Prostate gland (tissue), 2 donors: Measurements from ENCODE around the gene FYTTD1. TPM values are rescaled to one million over a fixed set of nuclear protein-coding genes. Genes with fewer than 3 reads are reported as not detected.
A peak's percentile ranks its signal among the peaks of the same experiment; 100 is the strongest.

ENCODE experiments used
- DNase-seq: peaks from one replicate; pipeline ENCODE4 v3.0.0-alpha.2; 2019; ENCODE audit warnings: low spot score
- H3K27ac ChIP-seq, 2 donors: fragments of 200-600 bp; sonication (generic); 2 replicates each; pipeline ENCODE4 v1.5.1; 2017 to 2019
- H3K27me3 ChIP-seq: fragments of 200-600 bp; sonication (generic); replicated peaks from 2 replicates; pipeline ENCODE4 v1.5.1; 2019; ENCODE audit not compliant: insufficient read depth
- H3K36me3 ChIP-seq, 2 donors: fragments of 200-600 bp; sonication (generic); 1 replicate in 1 of 2; 2 replicates in 1 of 2; pipeline versions ENCODE4 v1.5.1 to v1.8.1; 2017 to 2019
- H3K4me1 ChIP-seq: fragments of 200-600 bp; sonication (generic); replicated peaks from 2 replicates; pipeline ENCODE4 v1.5.1; 2019
- H3K4me3 ChIP-seq, 2 donors: fragments of 200-600 bp; sonication (generic); 2 replicates each; pipeline ENCODE4 v1.5.1; 2017 to 2019
- H3K9me3 ChIP-seq: fragments of 200-600 bp; sonication (generic); 2 replicates; pipeline ENCODE4 v1.5.1; 2017
- CTCF ChIP-seq, 4 experiments: fragments of 200-600 bp in 2 of 4; fragments of 450-650 bp in 2 of 4; sonication (generic) in 2 of 4; IDR thresholded peaks; 1 replicate in 3 of 4; 2 replicates in 1 of 4; pipeline ENCODE4 v1.5.1; 2016 to 2019; ENCODE audit warnings: antibody characterized with exemption in 4 of 4, mild to moderate bottlenecking in 2 of 4, moderate library complexity in 2 of 4
- POLR2A ChIP-seq: fragments of 450-650 bp; IDR thresholded peaks from one replicate; pipeline ENCODE4 v1.6.1; 2016; ENCODE audit warnings: antibody characterized with exemption, mild to moderate bottlenecking
- POLR2AphosphoS5 ChIP-seq: sonication (generic); formaldehyde crosslinking; IDR thresholded peaks from one replicate; pipeline ENCODE4 v1.6.1; 2017; ENCODE audit warnings: antibody characterized with exemption
- WGBS: methylation state at CpG from one replicate; pipeline ENCODE4 v1.1.5; 2018; 5-methylcytosine and 5-hydroxymethylcytosine counted together
- intact Hi-C: fragments of 100-400 bp; cut with DNase I; formaldehyde crosslinking; loops from one replicate; pipeline ENCODE4 v1.14.2; 2022
- total RNA-seq, 2 donors: library from RNA; depleted of rRNA; stranded (reverse); fragments of >200 nt; gene quantifications; one replicate each; pipeline ENCODE4 v1.1.0, GENCODE V29; 2016

Gene FYTTD1, protein sequence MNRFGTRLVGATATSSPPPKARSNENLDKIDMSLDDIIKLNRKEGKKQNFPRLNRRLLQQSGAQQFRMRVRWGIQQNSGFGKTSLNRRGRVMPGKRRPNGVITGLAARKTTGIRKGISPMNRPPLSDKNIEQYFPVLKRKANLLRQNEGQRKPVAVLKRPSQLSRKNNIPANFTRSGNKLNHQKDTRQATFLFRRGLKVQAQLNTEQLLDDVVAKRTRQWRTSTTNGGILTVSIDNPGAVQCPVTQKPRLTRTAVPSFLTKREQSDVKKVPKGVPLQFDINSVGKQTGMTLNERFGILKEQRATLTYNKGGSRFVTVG
- total RNA-seq, result 10 to 100 TPM; 27.7 to 69.5 TPM

DNA sequence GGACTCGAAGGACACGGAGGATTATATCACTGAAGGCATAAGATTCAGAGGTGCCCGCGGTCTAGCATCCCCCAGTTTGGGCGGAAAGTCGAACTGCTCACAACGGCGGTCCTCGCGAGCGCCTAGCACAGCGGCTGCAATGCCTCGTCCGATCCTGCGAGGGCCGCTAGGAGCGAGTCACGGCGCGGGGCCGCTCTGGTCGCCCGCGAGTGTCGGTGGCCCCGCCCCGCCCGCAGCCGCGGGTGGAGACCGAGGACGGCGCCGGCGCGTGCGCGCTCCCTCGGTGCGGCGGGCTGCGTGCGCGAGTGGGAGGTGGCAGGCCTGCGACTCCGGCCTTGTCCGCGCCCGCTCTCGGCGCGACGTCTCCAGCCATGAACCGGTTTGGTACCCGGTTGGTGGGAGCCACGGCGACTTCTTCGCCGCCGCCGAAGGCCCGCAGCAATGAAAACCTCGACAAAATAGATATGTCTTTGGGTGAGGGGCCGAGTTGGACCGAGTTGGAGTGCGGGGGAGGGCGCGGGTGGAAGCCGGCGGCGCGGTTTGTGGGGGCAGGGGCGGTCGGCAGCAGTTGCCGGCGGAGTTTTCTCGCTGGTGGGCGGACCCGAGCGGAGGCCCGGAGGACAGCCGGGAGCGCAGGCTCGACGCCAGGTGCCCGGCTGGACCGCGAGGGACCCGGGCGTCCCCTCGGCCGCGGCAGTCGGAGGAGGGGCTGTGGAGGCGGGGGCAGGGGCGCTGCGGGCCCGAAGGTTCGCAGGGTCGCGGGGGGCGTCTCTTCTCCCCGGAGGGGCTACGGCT is at the start of gene FYTTD1:
FYTTD1 (plus strand) TSS at position 283 of the 795 bp plus-strand sequence; CDS start at position 372, 89 bp downstream.
- DNase-seq, result peak; percentile 84
- peak; percentile 3 for TF ChIP-seq POLR2AphosphoS5
- TF ChIP-seq CTCF (IDR thresholded peaks at IDR 0.05), result peak; percentile 14 to 64 (median 44)
- peak; percentile 65 for TF ChIP-seq POLR2A
- Histone ChIP-seq H3K4me1 (peaks cover 7% of the 10 kb centered on the region), H3K27me3 (no peaks in the 10 kb centered on the region), H3K4me3 (peak within 1 kb of the TSS; percentile 65 to 81), H3K9me3 (no peaks in the 10 kb centered on the region), H3K27ac (peak within 1 kb of the TSS; percentile 92), H3K36me3 (no peaks in the 10 kb centered on the region)
- WGBS, result under 1% methylated on average over 63 of the region's 104 CpGs
- intact Hi-C loops, result loop anchor here (5.0 kb wide), 1 partner anchor 37 kb away; no protein-coding TSS in a partner anchor

- intact Hi-C loops, result no loop called here
- WGBS, result 93% methylated on average over 9 of the region's 9 CpGs
- no peak for DNase-seq
- peaks cover 0 to 31% of the 10 kb centered on the region in 2 donors for H3K36me3 ChIP-seq
- TF ChIP-seq CTCF (IDR thresholded peaks at IDR 0.05) (no peak), POLR2A (no peak), POLR2AphosphoS5 (no peak)
- H3K27ac ChIP-seq, result no peak overlapping the region
- no peak overlapping the region for H3K4me3 ChIP-seq
- H3K9me3 ChIP-seq, result no peaks in the 10 kb centered on the region
- no peaks in the 10 kb centered on the region for H3K4me1 ChIP-seq
- H3K27me3 ChIP-seq, result no peaks in the 10 kb centered on the region
These were observed 49.6 kb upstream of the FYTTD1 start for GRCh38 chr3:197700095-197700494.

DNA sequence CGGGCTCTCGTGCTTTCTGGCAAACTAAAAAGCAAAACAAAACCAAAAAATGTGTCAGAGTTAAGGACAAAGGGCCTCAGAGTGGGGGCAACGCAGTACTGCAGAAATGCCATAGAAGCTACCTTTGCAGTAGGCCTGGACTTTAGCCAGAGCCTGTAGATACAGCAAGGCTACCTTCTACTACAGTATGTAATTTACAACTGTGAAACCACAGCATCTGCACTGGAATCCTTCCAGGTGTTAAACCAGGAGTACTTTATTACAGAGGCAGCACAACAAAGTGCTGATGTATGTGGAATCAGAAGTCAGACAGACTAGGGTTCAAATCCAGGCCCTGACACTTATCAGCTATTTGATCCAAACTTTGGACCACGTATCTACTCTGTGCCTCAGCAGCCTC is 47.8 kb upstream of the FYTTD1 start:
- 93% methylated on average over 4 of the region's 4 CpGs for WGBS
- H3K4me3 ChIP-seq, result no peak overlapping the region
- DNase-seq, result no peak
- H3K36me3 ChIP-seq, result peaks cover 0 to 30% of the 10 kb centered on the region in 2 donors
- no peaks in the 10 kb centered on the region for H3K4me1 ChIP-seq
- H3K27ac ChIP-seq, result no peak overlapping the region
- intact Hi-C loops, result no loop called here
- H3K27me3 ChIP-seq, result no peaks in the 10 kb centered on the region
- no peak for TF ChIP-seq POLR2AphosphoS5
- no peak for TF ChIP-seq POLR2A
- TF ChIP-seq CTCF (IDR thresholded peaks at IDR 0.05), result no peak
- no peaks in the 10 kb centered on the region for H3K9me3 ChIP-seq

- no peaks in the 10 kb centered on the region for H3K4me1 ChIP-seq
- H3K36me3 ChIP-seq, result peaks cover 0 to 11% of the 10 kb centered on the region in 2 donors
- TF ChIP-seq CTCF (IDR thresholded peaks at IDR 0.05) (no peak), POLR2AphosphoS5 (no peak), POLR2A (no peak)
- no peaks in the 10 kb centered on the region for H3K9me3 ChIP-seq
- no peak overlapping the region for H3K27ac ChIP-seq
- 95% methylated on average over 7 of the region's 7 CpGs for WGBS
- no peak overlapping the region for H3K4me3 ChIP-seq
- intact Hi-C loops, result no loop called here
- no peaks in the 10 kb centered on the region for H3K27me3 ChIP-seq
- no peak for DNase-seq
These were observed 43.0 kb upstream of the FYTTD1 start for GRCh38 chr3:197706658-197707057.
